Transverse colon (tissue), 4 donors: ENCODE data around the gene PPP1CC. TPM values are rescaled to one million over a fixed set of nuclear protein-coding genes. Genes with fewer than 3 reads are reported as not detected.
"Not testable (repeated sequence)": the region's sequence is repeated elsewhere in the genome, so short reads cannot be mapped to it uniquely, and the experiment has no call there.

Source experiments
- DNase-seq: peaks from one replicate; pipeline ENCODE4 v3.0.0-alpha.2; 2019
- H3K27ac ChIP-seq, 4 donors: fragments of 200-600 bp; sonication (generic); 2 replicates each; pipeline ENCODE4 v1.5.1; 2016 to 2018; ENCODE audit warnings: inconsistent platforms in 4 of 4
- H3K27me3 ChIP-seq: fragments of 200-600 bp; sonication (generic); 2 replicates; pipeline ENCODE4 v1.5.1; 2017; ENCODE audit warnings: inconsistent platforms
- H3K36me3 ChIP-seq, 4 donors: fragments of 200-600 bp; sonication (generic); 2 replicates each; pipeline ENCODE4 v1.5.1; 2017 to 2019; ENCODE audit warnings: inconsistent platforms in 4 of 4
- H3K4me1 ChIP-seq, 4 donors: fragments of 200-600 bp; sonication (generic); 2 replicates each; pipeline ENCODE4 v1.5.1; 2017 to 2020; ENCODE audit warnings: inconsistent platforms in 4 of 4
- H3K4me3 ChIP-seq, 4 donors: fragments of 200-600 bp; sonication (generic); 1 replicate in 1 of 4; 2 replicates in 3 of 4; pipeline versions ENCODE4 v1.5.1 to v1.6.1; 2017 to 2019; ENCODE audit warnings: inconsistent platforms in 4 of 4
- H3K9me3 ChIP-seq, 2 donors: fragments of 200-600 bp; sonication (generic); 2 replicates each; pipeline ENCODE4 v1.5.1; 2017 to 2019; ENCODE audit warnings: inconsistent platforms in 2 of 2
- EP300 ChIP-seq: sonication (generic); formaldehyde crosslinking; IDR thresholded peaks from one replicate; pipeline ENCODE4 v1.6.1; 2017; ENCODE audit warnings: antibody characterized with exemption, low read depth
- POLR2A ChIP-seq: fragments of 450-650 bp; IDR thresholded peaks from one replicate; pipeline ENCODE4 v1.6.1; 2016; ENCODE audit warnings: antibody characterized with exemption, mild to moderate bottlenecking, moderate library complexity
- POLR2AphosphoS5 ChIP-seq, 3 donors: sonication (generic); formaldehyde crosslinking; IDR thresholded peaks; one replicate each; pipeline ENCODE4 v1.6.1; 2016; ENCODE audit warnings: antibody characterized with exemption in 3 of 3
- WGBS, 2 donors: methylation state at CpG; one replicate each; pipeline ENCODE4 v1.1.5; 2018; ENCODE audit warnings: low coverage in 1 of 2; 5-methylcytosine and 5-hydroxymethylcytosine counted together
- in situ Hi-C, 4 donors: fragments of 200-750 bp; cut with MboI; loops; one replicate each; pipeline versions ENCODE4 v1.15.0 to v1.15.1; 2017; ENCODE audit warnings: low sequenced_read_pairs in 3 of 4, low pct_ligation_motif_present in 1 of 4, low pct_unique_long_range_greater_than_20kb in 1 of 4
- intact Hi-C: fragments of 100-400 bp; cut with DNase I; formaldehyde crosslinking; loops from one replicate; pipeline ENCODE4 v1.15.1; 2023; ENCODE audit warnings: low total_unique reads
- total RNA-seq, 4 donors: library from RNA; depleted of rRNA; stranded (reverse); fragments of >200 nt; gene quantifications; one replicate each; pipeline ENCODE4 v1.1.0, GENCODE V29; 2016
- TF ChIP-seq, protein P1 (sequence below), 5 experiments: fragments of 200-600 bp in 3 of 5; fragments of 450-650 bp in 2 of 5; sonication (generic) in 3 of 5; IDR thresholded peaks; 1 replicate in 2 of 5; 2 replicates in 3 of 5; pipeline ENCODE4 v1.5.1; 2016 to 2017; ENCODE audit warnings: antibody characterized with exemption in 5 of 5, inconsistent platforms in 3 of 5, mild to moderate bottlenecking in 2 of 5, moderate library complexity in 1 of 5

The PPP1CC gene
- total RNA-seq, 4 donors from 2014 or later: 156 to 759 (median 244) TPM

DNA sequence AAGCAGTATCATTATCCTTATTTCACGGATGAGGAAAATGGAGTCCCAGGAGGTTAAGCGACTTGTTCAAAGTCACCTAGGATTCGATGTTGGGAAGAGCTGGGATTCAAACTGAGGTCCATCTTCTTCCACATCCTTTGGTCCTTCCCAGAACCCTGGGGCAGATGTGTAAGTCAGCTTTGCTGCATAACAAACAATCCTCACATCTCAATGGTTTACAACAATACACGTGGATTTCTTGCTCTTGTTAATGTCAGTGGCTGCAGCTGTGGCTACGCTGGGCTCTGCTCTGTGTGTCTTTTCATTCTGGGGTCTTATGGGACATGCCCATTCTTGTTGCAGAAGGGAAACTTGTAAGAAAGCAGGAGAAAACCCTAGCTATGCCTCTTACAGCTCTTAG, 26.3 kb upstream of the PPP1CC start:
- Histone ChIP-seq H3K4me3 (no peak overlapping the region), H3K36me3 (no peaks in the 10 kb centered on the region), H3K4me1 (peaks cover 0 to 14% (median 0%) of the 10 kb centered on the region in 4 donors), H3K9me3 (no peaks in the 10 kb centered on the region), H3K27me3 (no peaks in the 10 kb centered on the region), H3K27ac (no peak overlapping the region)
- in situ Hi-C loops: no loop called here
- intact Hi-C loops: no loop called here
- DNase-seq: no peak
- 97 to 100% methylated on average over 1 to 5 of the region's 5 CpGs for WGBS, 2 donors
- no peak for TF ChIP-seq POLR2A
- TF ChIP-seq POLR2AphosphoS5 (IDR thresholded peaks at IDR 0.05): no peak
- TF ChIP-seq, protein P1, sequence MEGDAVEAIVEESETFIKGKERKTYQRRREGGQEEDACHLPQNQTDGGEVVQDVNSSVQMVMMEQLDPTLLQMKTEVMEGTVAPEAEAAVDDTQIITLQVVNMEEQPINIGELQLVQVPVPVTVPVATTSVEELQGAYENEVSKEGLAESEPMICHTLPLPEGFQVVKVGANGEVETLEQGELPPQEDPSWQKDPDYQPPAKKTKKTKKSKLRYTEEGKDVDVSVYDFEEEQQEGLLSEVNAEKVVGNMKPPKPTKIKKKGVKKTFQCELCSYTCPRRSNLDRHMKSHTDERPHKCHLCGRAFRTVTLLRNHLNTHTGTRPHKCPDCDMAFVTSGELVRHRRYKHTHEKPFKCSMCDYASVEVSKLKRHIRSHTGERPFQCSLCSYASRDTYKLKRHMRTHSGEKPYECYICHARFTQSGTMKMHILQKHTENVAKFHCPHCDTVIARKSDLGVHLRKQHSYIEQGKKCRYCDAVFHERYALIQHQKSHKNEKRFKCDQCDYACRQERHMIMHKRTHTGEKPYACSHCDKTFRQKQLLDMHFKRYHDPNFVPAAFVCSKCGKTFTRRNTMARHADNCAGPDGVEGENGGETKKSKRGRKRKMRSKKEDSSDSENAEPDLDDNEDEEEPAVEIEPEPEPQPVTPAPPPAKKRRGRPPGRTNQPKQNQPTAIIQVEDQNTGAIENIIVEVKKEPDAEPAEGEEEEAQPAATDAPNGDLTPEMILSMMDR (IDR thresholded peaks at IDR 0.05): no peak
- TF ChIP-seq EP300: no peak

DNA sequence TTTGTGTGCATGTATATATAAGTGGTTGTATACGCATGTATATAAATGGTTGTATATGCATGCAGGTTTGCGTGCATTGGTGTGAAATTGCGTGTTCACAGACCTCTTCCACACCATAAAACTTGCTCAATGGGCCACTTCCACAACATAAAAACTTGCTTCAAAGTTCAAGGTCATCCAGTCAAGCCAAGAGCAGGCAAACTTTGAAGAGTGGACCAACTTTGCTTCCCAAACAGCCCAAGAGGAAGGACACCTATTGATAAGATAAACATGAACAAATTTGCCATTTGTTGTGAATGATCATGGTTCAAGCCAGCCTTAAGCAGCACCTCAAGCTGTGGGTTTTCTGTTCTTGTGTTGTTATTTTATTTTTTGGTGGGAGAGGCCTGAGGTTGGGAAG, 25.2 kb upstream of the PPP1CC start:
- Histone ChIP-seq H3K4me3 (no peak overlapping the region), H3K9me3 (no peaks in the 10 kb centered on the region), H3K27ac (no peak overlapping the region), H3K4me1 (peaks cover 0 to 14% (median 0%) of the 10 kb centered on the region in 4 donors), H3K36me3 (no peaks in the 10 kb centered on the region), H3K27me3 (no peaks in the 10 kb centered on the region)
- WGBS, 2 donors: 85 to 96% methylated on average over 3 of the region's 3 CpGs
- DNase-seq: no peak
- in situ Hi-C loops: no loop called here
- no peak for TF ChIP-seq EP300
- no peak for TF ChIP-seq POLR2A
- TF ChIP-seq POLR2AphosphoS5 (IDR thresholded peaks at IDR 0.05): no peak
- intact Hi-C loops: no loop called here

DNA sequence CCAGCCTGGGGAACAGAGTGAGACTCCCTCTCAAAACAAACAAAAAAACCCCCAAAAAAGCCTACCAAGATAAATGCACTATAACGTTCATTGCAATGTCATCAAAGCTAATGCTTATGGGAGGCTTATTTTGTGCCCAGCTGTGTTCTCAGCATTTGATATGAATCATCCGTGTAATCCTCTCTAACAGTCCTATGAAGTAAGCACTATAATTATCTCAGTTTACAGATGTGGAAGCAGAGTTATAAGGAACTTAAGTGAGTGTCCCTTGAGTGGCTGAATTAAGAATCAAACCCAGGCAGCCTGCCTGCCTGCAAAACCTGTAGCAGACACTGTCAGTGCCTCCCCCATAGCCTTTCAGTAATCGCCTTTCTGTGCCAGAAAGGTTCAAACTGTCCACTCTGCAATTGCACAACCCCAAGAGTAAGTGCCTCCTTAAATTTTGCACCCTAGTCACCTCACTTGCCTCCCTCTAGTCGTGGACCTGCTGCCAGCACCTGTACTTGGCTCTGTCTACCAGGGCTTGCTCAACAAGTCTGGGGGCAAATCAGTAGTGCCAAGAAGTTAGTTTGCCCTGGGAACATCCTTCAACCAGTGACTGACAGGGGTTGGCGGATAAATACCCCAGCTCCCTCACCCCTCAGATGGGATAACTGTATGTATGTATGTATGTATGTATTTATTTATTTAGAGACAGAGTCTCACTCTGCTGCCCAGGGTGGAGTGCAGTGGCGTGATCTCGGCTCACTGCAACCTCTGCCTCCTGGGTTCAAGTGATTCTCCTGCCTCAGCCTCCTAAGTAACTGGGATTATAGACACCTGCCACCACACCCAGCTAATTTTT, 23.8 kb upstream of the PPP1CC start:
- 57 to 100% methylated on average over 1 to 7 of the region's 7 CpGs for WGBS, 2 donors
- Histone ChIP-seq H3K9me3 (no peaks in the 10 kb centered on the region), H3K27me3 (no peaks in the 10 kb centered on the region), H3K27ac (no peak overlapping the region), H3K4me1 (peaks cover 0 to 14% (median 0%) of the 10 kb centered on the region in 4 donors), H3K4me3 (no peak overlapping the region), H3K36me3 (no peaks in the 10 kb centered on the region)
- no peak for DNase-seq
- intact Hi-C loops: no loop called here
- in situ Hi-C loops: no loop called here
- TF ChIP-seq POLR2A (no peak), POLR2AphosphoS5 (IDR thresholded peaks at IDR 0.05) (peak in 1 of 3 donors; percentile 31)

DNA sequence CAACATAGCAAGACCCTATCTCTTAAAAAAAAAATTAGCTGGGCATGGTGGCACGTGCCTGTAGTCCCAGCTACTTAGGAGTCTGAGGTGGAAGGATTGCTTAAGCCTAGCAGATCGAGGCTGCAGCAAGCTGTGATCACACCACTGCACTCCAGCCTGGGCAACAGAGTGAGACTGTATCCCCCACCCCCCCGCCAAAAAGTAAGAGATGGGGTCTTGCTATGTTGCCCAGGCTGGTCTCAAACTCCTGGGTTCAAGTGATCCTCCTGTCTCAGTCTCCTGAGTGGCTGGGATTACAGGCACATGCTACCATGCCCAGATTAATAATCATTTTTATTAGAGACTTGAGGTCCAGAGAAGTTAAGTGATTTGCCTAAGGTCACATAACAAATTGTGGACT, 22.9 kb upstream of the PPP1CC start:
- H3K9me3 ChIP-seq, H3K27ac ChIP-seq, DNase-seq, intact Hi-C loops, in situ Hi-C loops, H3K36me3 ChIP-seq, H3K27me3 ChIP-seq, H3K4me3 ChIP-seq: not testable (repeated sequence)
- 50 to 81% methylated on average over 1 to 3 of the region's 3 CpGs for WGBS, 2 donors
- H3K4me1 ChIP-seq: peaks cover 0 to 14% (median 0%) of the 10 kb centered on the region in 4 donors

DNA sequence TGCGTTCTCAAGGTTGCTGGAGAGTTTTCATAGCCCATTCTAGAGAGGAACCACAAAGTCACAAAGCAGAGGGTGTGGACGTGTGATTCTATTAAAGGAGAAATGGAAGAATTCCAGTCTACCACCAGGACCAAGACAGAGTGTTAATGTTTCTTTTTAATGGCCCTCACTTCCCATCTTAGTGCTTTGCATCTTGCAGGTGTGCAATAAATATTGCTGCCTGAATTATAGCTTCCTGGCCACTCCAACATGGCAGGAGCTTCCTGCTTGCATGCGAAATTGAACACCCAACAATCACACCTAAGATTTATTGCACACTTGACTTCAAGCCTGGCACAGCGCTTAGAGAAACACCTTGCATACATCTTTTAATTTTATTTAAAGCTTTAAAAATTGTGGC, 22.4 kb upstream of the PPP1CC start:
- 40 to 48% methylated on average over 2 to 4 of the region's 4 CpGs for WGBS, 2 donors
- peak; percentile 32 for DNase-seq
- Histone ChIP-seq H3K27ac (peak overlapping the region in 3 of 4 donors; percentile 14 to 46 (median 30)), H3K4me1 (peaks cover 0 to 14% (median 0%) of the 10 kb centered on the region in 4 donors), H3K36me3 (no peaks in the 10 kb centered on the region), H3K4me3 (no peak overlapping the region), H3K9me3 (no peaks in the 10 kb centered on the region), H3K27me3 (no peaks in the 10 kb centered on the region)
- in situ Hi-C loops (no loop called here), intact Hi-C loops (no loop called here)
- TF ChIP-seq EP300 (no peak), POLR2AphosphoS5 (IDR thresholded peaks at IDR 0.05) (peak in 1 of 3 donors; percentile 29), POLR2A (no peak)
- TF ChIP-seq, protein P1 (IDR thresholded peaks at IDR 0.05): no peak
